ENCODE results near the gene ARID5B.

Gene ARID5B

DNA sequence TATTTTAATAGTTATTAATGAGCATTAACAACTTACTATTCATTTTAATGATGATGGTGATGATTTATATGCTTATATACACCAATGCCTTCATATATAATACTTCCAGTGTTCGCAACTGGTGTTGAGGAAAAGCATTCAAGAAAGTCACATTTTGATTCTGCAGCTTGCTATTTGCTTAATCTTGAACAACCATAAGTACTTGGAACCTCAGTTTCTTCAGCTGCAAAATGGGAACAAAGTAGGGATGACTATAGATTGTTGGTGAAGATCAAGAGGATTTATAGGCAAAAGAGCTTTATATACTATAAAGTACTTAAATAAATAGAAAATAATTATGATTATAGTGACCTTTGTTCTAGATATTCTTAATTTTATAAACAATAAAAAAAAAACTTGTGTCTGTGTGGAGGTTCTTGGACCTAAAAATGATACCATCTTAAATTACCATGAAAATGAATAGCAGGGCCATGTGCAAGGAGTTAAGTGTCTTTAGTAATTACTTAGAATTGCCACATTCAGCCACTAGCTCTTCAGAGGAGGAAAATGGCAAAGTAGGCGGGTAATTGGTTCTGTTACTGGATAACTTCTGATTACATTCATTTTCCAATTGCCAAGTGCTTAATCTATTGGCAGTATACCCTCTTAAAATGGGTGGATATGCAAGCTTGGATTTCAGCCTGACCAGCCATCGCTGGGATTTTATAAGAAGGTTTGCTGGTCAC lies 4.5 kb downstream of the ARID5B start:
- 100% methylated on average over 1 of the region's 3 CpGs for WGBS (ENCODE audit: insufficient coverage)
- POLR2A ChIA-PET = interaction anchor here (0.7 kb wide), 1 partner anchor 8 kb away, joined by 9 read pairs; no protein-coding TSS in a partner anchor
- DNase-seq = no peak
- CTCF ChIA-PET = interaction anchor here (0.7 to 1.6 kb wide), 12 partner anchors 9 to 766 kb away, joined by 3 to 6 read pairs (median 4); no protein-coding TSS in a partner anchor
- Histone ChIP-seq H3K9me3 (ENCODE audit: control extremely low read depth in 1 of 5, control insufficient read depth in 4 of 5, insufficient read depth in 2 of 5, low read depth in 1 of 5, low read length in 4 of 5) (no peaks in the 10 kb centered on the region), H3K27me3 (replicated peaks in 2 of 5; ENCODE audit: control insufficient read depth in 4 of 5, insufficient read depth in 5 of 5, low read length in 4 of 5) (no peaks in the 10 kb centered on the region), H3K4me3 (ENCODE audit: control insufficient read depth in 1 of 7, extremely low read depth in 1 of 7, insufficient read depth in 4 of 7, low read depth in 2 of 7, low read length in 6 of 7) (no peak overlapping the region), H3K27ac (ENCODE audit: insufficient read depth in 1 of 2, low read depth in 1 of 2, low read length in 2 of 2, poor library complexity in 1 of 2, severe bottlenecking in 2 of 2) (no peak overlapping the region), H3K4me1 (ENCODE audit: control extremely low read depth in 1 of 4, control insufficient read depth in 4 of 4, insufficient read depth in 4 of 4, low read length in 3 of 4) (peaks cover 8 to 24% (median 18%) of the 10 kb centered on the region in 4 experiments), H3K36me3 (ENCODE audit: control insufficient read depth in 4 of 4, insufficient read depth in 4 of 4, low read length in 3 of 4) (peaks cover 0 to 5% (median 3%) of the 10 kb centered on the region in 4 experiments)

DNA sequence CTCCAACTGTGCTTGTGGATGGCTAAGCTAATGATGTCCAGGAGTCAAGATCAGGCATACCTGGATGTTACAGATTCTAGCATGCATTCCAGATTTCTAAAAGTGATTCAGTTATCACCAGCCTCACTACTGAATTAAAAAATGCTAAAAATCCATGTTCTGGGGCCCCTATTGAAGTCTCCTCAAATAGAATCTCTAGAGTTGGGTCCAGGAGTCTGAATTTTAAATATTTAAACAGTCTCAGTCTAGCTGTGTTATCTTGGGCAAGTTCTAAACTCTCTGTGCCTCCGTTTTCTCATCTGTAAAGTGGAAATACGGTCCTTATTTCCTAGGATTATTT lies 5.0 kb downstream of the ARID5B start:
- Histone ChIP-seq H3K4me1 (ENCODE audit: control extremely low read depth in 1 of 4, control insufficient read depth in 4 of 4, insufficient read depth in 4 of 4, low read length in 3 of 4) (peaks cover 8 to 23% (median 17%) of the 10 kb centered on the region in 4 experiments), H3K9me3 (ENCODE audit: control extremely low read depth in 1 of 5, control insufficient read depth in 4 of 5, insufficient read depth in 2 of 5, low read depth in 1 of 5, low read length in 4 of 5) (no peaks in the 10 kb centered on the region), H3K27me3 (replicated peaks in 2 of 5; ENCODE audit: control insufficient read depth in 4 of 5, insufficient read depth in 5 of 5, low read length in 4 of 5) (no peaks in the 10 kb centered on the region), H3K36me3 (ENCODE audit: control insufficient read depth in 4 of 4, insufficient read depth in 4 of 4, low read length in 3 of 4) (peaks cover 0 to 5% (median 3%) of the 10 kb centered on the region in 4 experiments), H3K4me3 (ENCODE audit: control insufficient read depth in 1 of 7, extremely low read depth in 1 of 7, insufficient read depth in 4 of 7, low read depth in 2 of 7, low read length in 6 of 7) (no peak overlapping the region), H3K27ac (ENCODE audit: insufficient read depth in 1 of 2, low read depth in 1 of 2, low read length in 2 of 2, poor library complexity in 1 of 2, severe bottlenecking in 2 of 2) (no peak overlapping the region)
- no peak for DNase-seq
- WGBS (ENCODE audit: insufficient coverage) = no CpG with 5 or more reads among the region's 2 CpGs
- POLR2A ChIA-PET = interaction anchor here (0.7 kb wide), 3 partner anchors 7 to 290 kb away, joined by 3 to 9 read pairs (median 3); no protein-coding TSS in a partner anchor
- CTCF ChIA-PET = interaction anchor here (0.9 to 1.6 kb wide), 6 partner anchors 8 to 155 kb away, joined by 3 to 6 read pairs (median 4); no protein-coding TSS in a partner anchor

DNA sequence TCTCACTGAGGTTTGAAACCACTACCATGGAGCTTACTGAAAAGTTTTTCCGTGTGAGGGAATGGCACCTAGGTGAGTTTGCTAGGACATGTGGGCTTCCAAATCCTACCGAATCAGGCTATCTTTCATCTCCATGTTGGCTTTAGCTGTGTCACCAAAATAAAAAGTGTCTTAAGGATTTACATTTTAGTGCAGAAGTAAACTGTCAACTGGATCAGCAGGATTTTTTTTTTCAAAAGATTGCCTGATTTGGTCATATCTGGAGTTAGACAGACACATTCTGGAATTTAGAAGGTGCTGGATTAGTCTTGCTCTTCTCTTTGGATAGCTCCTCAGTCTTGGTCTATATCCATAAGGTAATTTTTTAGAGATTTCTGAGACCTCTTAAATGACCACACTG lies 5.5 kb downstream of the ARID5B start:
- no peaks in the 10 kb centered on the region for H3K27me3 ChIP-seq (replicated peaks in 2 of 5; ENCODE audit: control insufficient read depth in 4 of 5, insufficient read depth in 5 of 5, low read length in 4 of 5)
- peaks cover 0 to 5% (median 3%) of the 10 kb centered on the region in 4 experiments for H3K36me3 ChIP-seq (ENCODE audit: control insufficient read depth in 4 of 4, insufficient read depth in 4 of 4, low read length in 3 of 4)
- no peak for DNase-seq
- CTCF ChIA-PET = interaction anchor here (1.0 to 1.3 kb wide), 2 partner anchors 9 to 42 kb away, joined by 3 read pairs; no protein-coding TSS in a partner anchor
- no peak overlapping the region for H3K4me3 ChIP-seq (ENCODE audit: control insufficient read depth in 1 of 7, extremely low read depth in 1 of 7, insufficient read depth in 4 of 7, low read depth in 2 of 7, low read length in 6 of 7)
- H3K9me3 ChIP-seq (ENCODE audit: control extremely low read depth in 1 of 5, control insufficient read depth in 4 of 5, insufficient read depth in 2 of 5, low read depth in 1 of 5, low read length in 4 of 5) = no peaks in the 10 kb centered on the region
- WGBS (ENCODE audit: insufficient coverage) = 100% methylated on average over 1 of the region's 2 CpGs
- no peak overlapping the region for H3K27ac ChIP-seq (ENCODE audit: insufficient read depth in 1 of 2, low read depth in 1 of 2, low read length in 2 of 2, poor library complexity in 1 of 2, severe bottlenecking in 2 of 2)
- peaks cover 8 to 23% (median 16%) of the 10 kb centered on the region in 4 experiments for H3K4me1 ChIP-seq (ENCODE audit: control extremely low read depth in 1 of 4, control insufficient read depth in 4 of 4, insufficient read depth in 4 of 4, low read length in 3 of 4)
- POLR2A ChIA-PET = interaction anchor here (0.7 kb wide), 2 partner anchors 67 to 290 kb away, joined by 3 read pairs; no protein-coding TSS in a partner anchor

DNA sequence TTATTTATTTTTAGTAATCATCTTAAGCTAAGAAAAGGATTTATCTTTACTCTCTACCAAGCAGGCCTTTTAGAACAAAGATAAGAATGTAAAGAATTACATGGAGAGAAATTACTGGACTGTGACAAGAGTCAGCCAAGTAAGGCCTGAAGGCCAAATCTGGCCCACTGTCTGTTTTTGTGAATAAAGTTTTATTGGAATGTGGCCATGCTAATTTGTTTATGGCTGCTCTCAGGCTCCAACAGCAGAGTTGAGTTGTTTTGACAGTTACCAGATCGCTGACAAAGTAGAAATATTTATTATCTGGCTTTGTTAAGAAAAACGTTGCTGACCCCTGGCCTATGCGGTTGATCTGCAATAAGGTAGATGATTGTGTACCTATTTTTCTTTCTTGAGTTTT lies 6.1 kb downstream of the ARID5B start:
- ChIA-PET POLR2A (no interaction called here), CTCF (interaction anchor here (1.0 to 1.3 kb wide), 2 partner anchors 9 to 41 kb away, joined by 3 read pairs; no protein-coding TSS in a partner anchor)
- 100% methylated on average over 1 of the region's 3 CpGs for WGBS (ENCODE audit: insufficient coverage)
- no peak for DNase-seq
- Histone ChIP-seq H3K4me3 (ENCODE audit: control insufficient read depth in 1 of 7, extremely low read depth in 1 of 7, insufficient read depth in 4 of 7, low read depth in 2 of 7, low read length in 6 of 7) (no peak overlapping the region), H3K27me3 (replicated peaks in 2 of 5; ENCODE audit: control insufficient read depth in 4 of 5, insufficient read depth in 5 of 5, low read length in 4 of 5) (no peaks in the 10 kb centered on the region), H3K27ac (ENCODE audit: insufficient read depth in 1 of 2, low read depth in 1 of 2, low read length in 2 of 2, poor library complexity in 1 of 2, severe bottlenecking in 2 of 2) (no peak overlapping the region), H3K36me3 (ENCODE audit: control insufficient read depth in 4 of 4, insufficient read depth in 4 of 4, low read length in 3 of 4) (peaks cover 0 to 5% (median 3%) of the 10 kb centered on the region in 4 experiments), H3K9me3 (ENCODE audit: control extremely low read depth in 1 of 5, control insufficient read depth in 4 of 5, insufficient read depth in 2 of 5, low read depth in 1 of 5, low read length in 4 of 5) (no peaks in the 10 kb centered on the region), H3K4me1 (ENCODE audit: control extremely low read depth in 1 of 4, control insufficient read depth in 4 of 4, insufficient read depth in 4 of 4, low read length in 3 of 4) (peaks cover 8 to 23% (median 14%) of the 10 kb centered on the region in 4 experiments)

DNA sequence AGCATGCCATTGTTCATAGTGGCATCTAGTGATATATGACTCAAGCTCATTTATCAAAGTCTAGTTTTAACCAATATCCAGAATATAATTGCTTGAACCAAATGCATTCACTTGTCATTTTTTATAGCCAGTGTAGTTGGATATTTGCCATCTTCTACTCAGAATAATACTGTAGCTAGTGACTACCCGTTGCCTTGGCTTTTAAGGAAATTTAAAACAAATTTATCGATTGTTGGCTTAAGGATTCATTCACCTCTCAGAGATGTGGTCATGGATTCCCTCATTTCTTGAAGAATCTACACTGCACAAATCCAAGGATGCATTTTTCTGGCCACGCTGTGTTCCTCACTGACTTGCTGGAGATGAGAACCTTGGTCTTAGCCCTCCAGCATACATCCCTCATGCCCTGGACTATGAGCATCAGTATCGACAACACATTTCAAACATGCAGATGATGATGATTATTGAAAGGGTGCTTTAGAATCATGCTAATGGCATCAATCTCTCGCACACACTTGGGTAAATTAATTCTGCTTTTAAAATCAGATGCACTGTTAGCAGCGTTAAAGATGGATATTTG lies 8.8 kb downstream of the ARID5B start:
- H3K27me3 ChIP-seq (replicated peaks in 2 of 5; ENCODE audit: control insufficient read depth in 4 of 5, insufficient read depth in 5 of 5, low read length in 4 of 5) = no peaks in the 10 kb centered on the region
- no peak overlapping the region for H3K4me3 ChIP-seq (ENCODE audit: control insufficient read depth in 1 of 7, extremely low read depth in 1 of 7, insufficient read depth in 4 of 7, low read depth in 2 of 7, low read length in 6 of 7)
- no peak for DNase-seq
- H3K4me1 ChIP-seq (ENCODE audit: control extremely low read depth in 1 of 4, control insufficient read depth in 4 of 4, insufficient read depth in 4 of 4, low read length in 3 of 4) = peaks cover 0 to 7% (median under 1%) of the 10 kb centered on the region in 4 experiments
- peaks cover 0 to 2% (median 0%) of the 10 kb centered on the region in 5 experiments for H3K9me3 ChIP-seq (ENCODE audit: control extremely low read depth in 1 of 5, control insufficient read depth in 4 of 5, insufficient read depth in 2 of 5, low read depth in 1 of 5, low read length in 4 of 5)
- CTCF ChIA-PET = no interaction called here
- WGBS (ENCODE audit: insufficient coverage) = 99% methylated on average over 5 of the region's 6 CpGs
- H3K27ac ChIP-seq (ENCODE audit: insufficient read depth in 1 of 2, low read depth in 1 of 2, low read length in 2 of 2, poor library complexity in 1 of 2, severe bottlenecking in 2 of 2) = no peak overlapping the region
- POLR2A ChIA-PET = no interaction called here
- H3K36me3 ChIP-seq (ENCODE audit: control insufficient read depth in 4 of 4, insufficient read depth in 4 of 4, low read length in 3 of 4) = peaks cover 6 to 26% (median 15%) of the 10 kb centered on the region in 4 experiments

DNA sequence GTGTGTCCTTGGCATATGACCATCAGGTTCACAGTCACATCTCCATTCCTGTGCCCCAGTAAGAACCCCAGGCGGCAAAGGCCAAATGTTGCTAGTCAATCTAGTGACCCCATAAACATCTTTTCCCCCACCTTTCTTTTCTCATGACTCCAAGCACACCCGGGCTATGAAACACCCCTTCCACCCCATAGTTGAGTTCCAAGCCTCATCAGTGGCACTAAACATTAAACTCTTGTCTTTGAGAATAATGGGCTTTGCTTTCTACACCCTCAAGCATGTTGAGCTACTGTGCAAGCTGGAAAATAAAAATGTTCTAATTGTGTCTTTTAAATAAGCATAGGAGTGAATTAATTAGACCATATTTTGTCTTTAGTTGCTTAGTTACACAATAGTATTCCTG lies 9.4 kb downstream of the ARID5B start:
- Histone ChIP-seq H3K27ac (ENCODE audit: insufficient read depth in 1 of 2, low read depth in 1 of 2, low read length in 2 of 2, poor library complexity in 1 of 2, severe bottlenecking in 2 of 2) (no peak overlapping the region), H3K27me3 (replicated peaks in 2 of 5; ENCODE audit: control insufficient read depth in 4 of 5, insufficient read depth in 5 of 5, low read length in 4 of 5) (no peaks in the 10 kb centered on the region), H3K4me3 (ENCODE audit: control insufficient read depth in 1 of 7, extremely low read depth in 1 of 7, insufficient read depth in 4 of 7, low read depth in 2 of 7, low read length in 6 of 7) (no peak overlapping the region), H3K36me3 (ENCODE audit: control insufficient read depth in 4 of 4, insufficient read depth in 4 of 4, low read length in 3 of 4) (peaks cover 7 to 28% (median 15%) of the 10 kb centered on the region in 4 experiments), H3K9me3 (ENCODE audit: control extremely low read depth in 1 of 5, control insufficient read depth in 4 of 5, insufficient read depth in 2 of 5, low read depth in 1 of 5, low read length in 4 of 5) (peaks cover 0 to 2% (median 0%) of the 10 kb centered on the region in 5 experiments), H3K4me1 (ENCODE audit: control extremely low read depth in 1 of 4, control insufficient read depth in 4 of 4, insufficient read depth in 4 of 4, low read length in 3 of 4) (peaks cover 0 to 5% (median 0%) of the 10 kb centered on the region in 4 experiments)
- DNase-seq = no peak
- 69% methylated on average over 2 of the region's 2 CpGs for WGBS (ENCODE audit: insufficient coverage)
- ChIA-PET POLR2A (no interaction called here), CTCF (no interaction called here)

DNA sequence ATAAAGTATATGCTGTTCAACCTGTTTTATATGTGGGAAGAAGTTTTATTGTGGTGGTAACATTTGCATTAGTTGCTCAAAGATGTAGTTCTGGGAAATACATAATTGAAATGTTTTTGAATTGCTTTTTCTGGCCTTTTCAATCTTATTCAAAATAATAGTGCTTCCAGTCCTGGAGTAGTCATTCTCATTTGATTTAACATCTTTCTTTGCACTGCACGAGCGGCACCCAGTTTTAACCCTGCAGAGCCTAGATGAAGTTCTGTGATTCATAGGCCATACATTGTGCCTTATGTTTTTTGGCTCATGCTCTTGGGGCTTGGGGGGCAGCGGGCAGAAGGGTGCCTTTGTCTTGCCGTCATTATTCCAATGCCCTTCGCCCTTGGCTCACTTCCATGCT lies 9.9 kb downstream of the ARID5B start:
- Histone ChIP-seq H3K4me1 (ENCODE audit: control extremely low read depth in 1 of 4, control insufficient read depth in 4 of 4, insufficient read depth in 4 of 4, low read length in 3 of 4) (peaks cover 0 to 5% (median 0%) of the 10 kb centered on the region in 4 experiments), H3K27me3 (replicated peaks in 2 of 5; ENCODE audit: control insufficient read depth in 4 of 5, insufficient read depth in 5 of 5, low read length in 4 of 5) (no peaks in the 10 kb centered on the region), H3K36me3 (ENCODE audit: control insufficient read depth in 4 of 4, insufficient read depth in 4 of 4, low read length in 3 of 4) (peaks cover 7 to 28% (median 15%) of the 10 kb centered on the region in 4 experiments), H3K9me3 (ENCODE audit: control extremely low read depth in 1 of 5, control insufficient read depth in 4 of 5, insufficient read depth in 2 of 5, low read depth in 1 of 5, low read length in 4 of 5) (peaks cover 0 to 2% (median 0%) of the 10 kb centered on the region in 5 experiments), H3K27ac (ENCODE audit: insufficient read depth in 1 of 2, low read depth in 1 of 2, low read length in 2 of 2, poor library complexity in 1 of 2, severe bottlenecking in 2 of 2) (no peak overlapping the region), H3K4me3 (ENCODE audit: control insufficient read depth in 1 of 7, extremely low read depth in 1 of 7, insufficient read depth in 4 of 7, low read depth in 2 of 7, low read length in 6 of 7) (no peak overlapping the region)
- CTCF ChIA-PET = no interaction called here
- DNase-seq = no peak
- POLR2A ChIA-PET = no interaction called here
- 100% methylated on average over 5 of the region's 5 CpGs for WGBS (ENCODE audit: insufficient coverage)
